GM12892 (cell line): ENCODE results near the gene PAAF1.

Source experiments
- POLR2A ChIP-seq: IDR thresholded peaks from 2 replicates; pipeline ENCODE4 v1.6.1; 2011; ENCODE audit warnings: low read depth, low read length, control low read depth
- TAF1 ChIP-seq: IDR thresholded peaks from 2 replicates; pipeline ENCODE4 v1.6.1; 2011; ENCODE audit warnings: low read depth, mild to moderate bottlenecking, control low read depth, low read length, borderline replicate concordance

GRCh38 chr11:73916435-73916834, 39.6 kb downstream of the PAAF1 start:
- no peak for TF ChIP-seq POLR2A
- no peak for TF ChIP-seq TAF1
